Stimulated activated CD4-positive, alpha-beta T cell treated with anti-CD3 and anti-CD28 coated beads, Interleukin-2, amount 100 ng/mL, for 48 hours (primary cell): ENCODE measurements around the gene PALLD.
"Not testable (repeated sequence)": the region's sequence is repeated elsewhere in the genome, so short reads cannot be mapped to it uniquely, and the experiment has no call there.

Source experiments
- DNase-seq, 2 donors: peaks; one replicate each; pipeline ENCODE4 v3.0.0-alpha.2; 2020

PALLD gene

GRCh38 chr4:168925789-168926490 is 429.1 kb downstream of the PALLD start:
- DNase-seq, result no peak

DNA sequence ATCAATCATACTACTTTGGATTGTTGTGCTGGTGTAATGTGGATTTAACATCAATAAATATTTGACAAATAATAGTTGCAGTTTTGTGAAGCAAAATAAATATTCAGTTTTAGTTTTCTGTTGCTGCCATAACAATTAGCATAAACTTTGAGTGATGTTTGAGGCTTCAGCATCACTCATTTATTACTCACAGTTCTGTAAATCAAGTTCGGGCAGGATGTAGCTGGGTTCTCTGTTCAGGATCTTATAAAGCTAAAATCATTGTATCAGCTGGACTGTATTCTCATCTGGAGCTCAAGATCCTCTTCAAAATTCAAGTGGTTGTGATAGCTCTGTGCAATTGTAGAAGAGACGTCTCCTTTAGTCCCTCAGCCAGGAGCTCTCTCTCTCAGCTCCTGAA is 431.5 kb downstream of the PALLD start:
- no peak for DNase-seq

DNA sequence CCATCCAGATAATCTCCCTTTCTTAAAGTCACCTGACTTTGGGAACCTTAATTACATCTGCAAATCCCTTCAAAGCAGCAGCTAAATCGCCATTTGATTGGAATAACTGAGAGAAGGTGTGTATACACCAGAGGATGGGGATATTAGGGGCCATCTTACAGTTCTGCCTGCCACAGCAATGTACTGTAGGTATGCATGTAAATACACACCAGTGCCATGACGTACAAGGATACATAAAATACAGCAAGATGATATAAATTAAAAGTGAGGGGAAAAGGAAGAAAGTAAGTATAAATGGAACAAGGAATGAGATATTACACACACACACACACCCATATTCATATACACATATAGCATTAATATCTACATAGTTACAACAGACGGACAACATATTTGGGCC is 432.0 kb downstream of the PALLD start:
- DNase-seq, result no peak

GRCh38 chr4:168930413-168931196 is 433.8 kb downstream of the PALLD start:
- no peak for DNase-seq

DNA sequence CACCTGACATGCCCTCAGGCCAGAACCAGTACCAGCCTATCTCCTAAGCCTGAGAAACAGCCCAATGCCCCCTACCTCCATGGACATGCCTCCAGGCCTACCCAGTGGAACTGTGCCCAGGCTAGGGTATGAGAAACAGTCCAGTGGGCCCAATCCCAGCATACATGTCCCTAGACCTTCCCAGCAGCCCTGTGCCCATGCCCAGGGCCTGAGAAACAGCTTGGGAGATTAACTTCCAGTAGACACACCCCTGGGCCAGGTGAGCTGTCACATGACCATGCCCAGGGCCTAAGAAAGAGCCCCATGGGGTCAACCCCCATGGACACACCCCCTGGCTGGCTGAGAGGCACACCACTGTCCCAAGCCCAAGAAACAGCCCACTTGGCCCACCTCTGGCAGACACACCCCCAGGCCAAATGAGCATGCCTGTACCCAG is 434.4 kb downstream of the PALLD start:
- DNase-seq, result no peak

DNA sequence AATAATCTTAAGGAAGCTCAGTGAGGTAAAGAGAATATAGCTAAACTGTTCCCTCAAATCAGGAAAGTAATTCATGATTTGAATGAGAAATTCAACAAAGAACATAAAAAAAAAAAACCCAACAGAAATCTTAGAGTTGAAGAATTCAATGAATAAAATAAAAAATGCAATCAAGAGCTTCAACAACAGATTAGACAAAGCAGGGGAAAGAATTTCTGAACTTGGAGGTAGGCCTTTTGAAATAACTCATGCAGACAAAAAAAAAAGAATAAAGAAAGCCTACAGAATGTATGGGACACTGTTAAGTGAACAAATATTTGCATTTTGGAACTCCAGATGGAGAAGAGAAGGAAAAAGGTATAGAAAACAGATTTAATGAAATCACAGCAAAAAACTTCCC is 435.3 kb downstream of the PALLD start:
- DNase-seq, result no peak

GRCh38 chr4:168933423-168933822 is 436.6 kb downstream of the PALLD start:
- DNase-seq, result no peak

DNA sequence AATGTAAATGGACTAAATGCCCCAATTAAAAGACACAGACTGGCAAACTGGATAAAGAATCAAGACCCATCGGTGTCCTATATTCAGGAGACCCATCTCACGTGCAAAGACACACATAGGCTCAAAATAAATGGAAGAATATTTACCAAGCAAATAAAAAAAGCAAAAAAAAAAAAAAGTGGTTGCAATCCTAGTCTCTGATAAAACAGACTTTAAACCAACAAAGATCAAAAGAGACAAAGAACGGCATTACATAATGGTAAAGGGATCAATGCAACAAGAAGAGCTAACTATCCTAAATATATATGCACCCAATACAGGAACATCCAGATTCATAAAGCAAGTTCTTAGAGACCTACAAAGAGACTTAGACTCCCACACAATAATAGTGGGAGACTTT is 440.6 kb downstream of the PALLD start:
- DNase-seq, result not testable (repeated sequence)

- DNase-seq, result no peak
These were observed 446.1 kb downstream of the PALLD start for GRCh38 chr4:168942985-168943384.

- no peak for DNase-seq
These were observed 448.4 kb downstream of the PALLD start for GRCh38 chr4:168945291-168945690.

DNA sequence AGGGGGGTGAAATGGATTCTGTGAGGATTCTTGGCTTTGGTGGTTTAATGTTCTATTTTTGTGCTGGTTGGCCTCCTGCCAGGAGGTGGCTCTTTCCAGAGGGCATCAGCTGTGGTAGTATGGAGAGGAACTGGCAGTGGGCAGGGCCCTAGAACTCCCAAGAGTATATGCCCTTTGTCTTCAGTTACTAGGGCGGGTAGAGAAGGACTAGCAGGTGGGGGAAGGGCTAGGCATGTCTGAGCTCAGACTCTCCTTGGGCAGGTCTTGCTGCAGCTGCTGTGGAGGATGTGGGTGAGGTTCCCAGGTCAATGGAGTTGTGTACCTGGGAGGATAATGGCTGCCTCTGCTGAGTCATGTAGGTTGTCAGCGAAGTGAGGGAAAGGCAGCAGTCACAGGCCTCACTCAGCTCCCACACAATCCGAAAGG is 456.0 kb downstream of the PALLD start:
- not testable (repeated sequence) for DNase-seq

- no peak for DNase-seq
These were observed 458.8 kb downstream of the PALLD start for GRCh38 chr4:168955674-168956073.

GRCh38 chr4:168960716-168961115 is 463.9 kb downstream of the PALLD start:
- DNase-seq, result no peak

DNA sequence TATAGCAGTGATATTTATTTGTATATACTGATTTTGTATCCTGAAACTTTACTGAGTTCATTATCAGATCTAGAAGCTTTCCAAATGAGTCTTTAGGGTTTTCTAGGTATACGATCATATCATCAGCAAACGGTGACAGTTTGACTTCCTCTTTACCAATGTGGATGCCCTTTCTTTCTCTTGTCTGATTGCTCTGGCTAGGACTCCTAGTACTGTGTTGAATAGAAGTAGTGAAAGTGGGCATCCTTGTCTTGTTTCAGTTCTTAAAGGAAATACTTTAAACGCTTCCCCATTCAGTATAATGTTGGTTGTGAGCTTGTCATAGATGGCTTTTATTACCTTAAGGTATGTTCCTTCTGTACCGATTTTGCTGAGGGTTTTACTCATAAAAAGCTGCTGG is 475.7 kb downstream of the PALLD start:
- no peak for DNase-seq
